MM.1S (cell line): Measurements from ENCODE around the gene CFAP77.

ENCODE experiments used
- DNase-seq: peaks from one replicate; pipeline ENCODE4 v3.0.0-alpha.2; 2015
- H2AFZ ChIP-seq: fragments of 300-600 bp; sonication (generic); 2 replicates; pipeline ENCODE4 v1.6.0; 2016; ENCODE audit warnings: antibody characterized with exemption, low read length
- H3F3A ChIP-seq: fragments of 300-600 bp; sonication (generic); 2 replicates; pipeline ENCODE4 v1.6.1; 2016; ENCODE audit warnings: mild to moderate bottlenecking, antibody characterized with exemption, low read length, moderate library complexity, mixed read lengths; ENCODE audit not compliant: insufficient read depth
- H3K27ac ChIP-seq: fragments of 300-600 bp; sonication (generic); 2 replicates; pipeline ENCODE4 v1.5.1; 2016; ENCODE audit warnings: mild to moderate bottlenecking, low read length
- H3K27me3 ChIP-seq: fragments of 300-600 bp; sonication (generic); replicated peaks from 2 replicates; pipeline ENCODE4 v1.6.0; 2016; ENCODE audit warnings: low read length; ENCODE audit not compliant: insufficient read depth
- H3K36me3 ChIP-seq: fragments of 300-600 bp; sonication (generic); replicated peaks from 2 replicates; pipeline ENCODE4 v1.6.1; 2016; ENCODE audit warnings: mild to moderate bottlenecking, low read length, mixed read lengths; ENCODE audit not compliant: insufficient read depth
- H3K4me1 ChIP-seq: fragments of 300-600 bp; sonication (generic); 2 replicates; pipeline ENCODE4 v1.6.1; 2016; ENCODE audit warnings: low read length, mixed read lengths
- H3K4me2 ChIP-seq: fragments of 300-600 bp; sonication (generic); 2 replicates; pipeline ENCODE4 v1.6.0; 2016; ENCODE audit warnings: low read depth, low read length
- H3K4me3 ChIP-seq: fragments of 300-600 bp; sonication (generic); 2 replicates; pipeline ENCODE4 v1.5.1; 2016; ENCODE audit warnings: low read length, mixed read lengths
- H3K79me2 ChIP-seq: fragments of 300-600 bp; sonication (generic); 2 replicates; pipeline ENCODE4 v1.6.1; 2016; ENCODE audit warnings: mixed run types, low read length, mixed read lengths
- H3K9ac ChIP-seq: fragments of 300-600 bp; sonication (generic); 2 replicates; pipeline ENCODE4 v1.6.1; 2016; ENCODE audit warnings: low read length, mixed read lengths
- H3K9me2 ChIP-seq: fragments of 300-600 bp; sonication (generic); replicated peaks from 2 replicates; pipeline ENCODE4 v1.6.1; 2016; ENCODE audit warnings: mild to moderate bottlenecking, low read length, mixed read lengths; ENCODE audit not compliant: insufficient read depth
- H3K9me3 ChIP-seq: fragments of 300-600 bp; sonication (generic); replicated peaks from 2 replicates; pipeline ENCODE4 v1.6.1; 2016; ENCODE audit warnings: mild to moderate bottlenecking, low read length, mixed read lengths; ENCODE audit not compliant: insufficient read depth
- H4K20me1 ChIP-seq: fragments of 300-600 bp; sonication (generic); 2 replicates; pipeline ENCODE4 v1.6.1; 2016; ENCODE audit warnings: mild to moderate bottlenecking, low read length, moderate library complexity, mixed read lengths; ENCODE audit not compliant: insufficient read depth
- CTCF ChIP-seq: fragments of 300-600 bp; sonication (generic); IDR thresholded peaks from 2 replicates; pipeline ENCODE4 v1.5.1; 2016; ENCODE audit warnings: antibody characterized with exemption, low read length, mixed read lengths
- EZH2 ChIP-seq: fragments of 300-600 bp; sonication (generic); optimal IDR thresholded peaks from 2 replicates; pipeline ENCODE3; 2017; ENCODE audit warnings: low read depth, mild to moderate bottlenecking, antibody characterized with exemption, low read length, mixed read lengths
- EZH2phosphoT487 ChIP-seq: fragments of 300-600 bp; sonication (generic); IDR thresholded peaks from 2 replicates; pipeline ENCODE4 v1.6.1; 2018; ENCODE audit warnings: antibody characterized with exemption, low read length

Gene CFAP77

GRCh38 chr9:132413926-132414325 lies 3.9 kb downstream of the CFAP77 start:
- no peaks in the 10 kb centered on the region for H3K9me3 ChIP-seq
- no peak for DNase-seq
- H3K9me2 ChIP-seq = no peaks in the 10 kb centered on the region
- no peak overlapping the region for H3K4me2 ChIP-seq
- no peaks in the 10 kb centered on the region for H3K36me3 ChIP-seq
- no peak overlapping the region for H3K9ac ChIP-seq
- no peaks in the 10 kb centered on the region for H4K20me1 ChIP-seq
- TF ChIP-seq CTCF = no peak
- no peak for TF ChIP-seq EZH2phosphoT487
- no peak for TF ChIP-seq EZH2
- no peak overlapping the region for H3K4me3 ChIP-seq
- no peaks in the 10 kb centered on the region for H3K79me2 ChIP-seq
- peaks cover 13% of the 10 kb centered on the region; the same call in 1 of the 2 replicates for H3K4me1 ChIP-seq
- no peak overlapping the region for H3K27ac ChIP-seq
- no peaks in the 10 kb centered on the region for H3F3A ChIP-seq
- H3K27me3 ChIP-seq = peaks cover 81% of the 10 kb centered on the region
- H2AFZ ChIP-seq = no peak overlapping the region

GRCh38 chr9:132414731-132415130 lies 4.7 kb downstream of the CFAP77 start:
- Histone ChIP-seq H3K9me2 (no peaks in the 10 kb centered on the region), H3K9ac (no peak overlapping the region), H3F3A (no peaks in the 10 kb centered on the region), H4K20me1 (no peaks in the 10 kb centered on the region), H3K9me3 (no peaks in the 10 kb centered on the region), H3K79me2 (no peaks in the 10 kb centered on the region), H3K36me3 (no peaks in the 10 kb centered on the region), H3K27ac (no peak overlapping the region), H3K27me3 (peaks cover 83% of the 10 kb centered on the region), H3K4me3 (no peak overlapping the region), H2AFZ (no peak overlapping the region), H3K4me2 (no peak overlapping the region), H3K4me1 (peaks cover 10% of the 10 kb centered on the region; the same call in 1 of the 2 replicates)
- DNase-seq = no peak
- TF ChIP-seq EZH2phosphoT487 = no peak
- no peak for TF ChIP-seq EZH2
- TF ChIP-seq CTCF = no peak

- no peak for TF ChIP-seq EZH2
- TF ChIP-seq CTCF = no peak
- no peaks in the 10 kb centered on the region for H3K9me2 ChIP-seq
- no peaks in the 10 kb centered on the region for H4K20me1 ChIP-seq
- H3K4me1 ChIP-seq = peaks cover 10% of the 10 kb centered on the region; the same call in 1 of the 2 replicates
- H3K4me3 ChIP-seq = no peak overlapping the region
- no peak overlapping the region for H3K27ac ChIP-seq
- no peaks in the 10 kb centered on the region for H3K36me3 ChIP-seq
- no peaks in the 10 kb centered on the region for H3K79me2 ChIP-seq
- H2AFZ ChIP-seq = no peak overlapping the region
- H3K9me3 ChIP-seq = no peaks in the 10 kb centered on the region
- H3F3A ChIP-seq = no peaks in the 10 kb centered on the region
- no peak overlapping the region for H3K9ac ChIP-seq
- H3K27me3 ChIP-seq = peaks cover 87% of the 10 kb centered on the region
- H3K4me2 ChIP-seq = no peak overlapping the region
- DNase-seq = no peak
Measured at GRCh38 chr9:132415181-132415580, 5.2 kb downstream of the CFAP77 start.
